ENCODE measurements around the gene MAP1LC3A. TPM values are rescaled to one million over a fixed set of nuclear protein-coding genes. Genes with fewer than 3 reads are reported as not detected.

MAP1LC3A gene
- total RNA-seq, 1 donor from 2014 or later: 42.2 TPM

- no peak for DNase-seq (ENCODE audit: low spot score in 2 of 2, unreplicated experiment in 2 of 2)
- peaks cover 4% of the 10 kb centered on the region for H3K4me1 Mint-ChIP-seq
- H3K27me3 Mint-ChIP-seq (ENCODE audit: low read depth): no peaks in the 10 kb centered on the region
- H3K4me3 Mint-ChIP-seq: no peak overlapping the region
- H3K9me3 Mint-ChIP-seq: no peaks in the 10 kb centered on the region
- no peak for TF ChIP-seq CTCF (IDR thresholded peaks at IDR 0.05; ENCODE audit: unreplicated experiment)
- peaks cover 40% of the 10 kb centered on the region for H3K36me3 Mint-ChIP-seq
- no peak overlapping the region for H3K27ac Mint-ChIP-seq
Observed at GRCh38 chr20:34532320-34532719, 26.2 kb upstream of the MAP1LC3A start.

- Mint-ChIP-seq H3K9me3 (no peaks in the 10 kb centered on the region), H3K4me3 (no peak overlapping the region), H3K4me1 (peaks cover 2% of the 10 kb centered on the region), H3K27ac (no peak overlapping the region), H3K27me3 (ENCODE audit: low read depth) (no peaks in the 10 kb centered on the region), H3K36me3 (peaks cover 40% of the 10 kb centered on the region)
- no peak for TF ChIP-seq CTCF (IDR thresholded peaks at IDR 0.05; ENCODE audit: unreplicated experiment)
- DNase-seq (ENCODE audit: low spot score in 2 of 2, unreplicated experiment in 2 of 2): no peak
Observed at GRCh38 chr20:34532756-34533155, 25.8 kb upstream of the MAP1LC3A start.

DNA sequence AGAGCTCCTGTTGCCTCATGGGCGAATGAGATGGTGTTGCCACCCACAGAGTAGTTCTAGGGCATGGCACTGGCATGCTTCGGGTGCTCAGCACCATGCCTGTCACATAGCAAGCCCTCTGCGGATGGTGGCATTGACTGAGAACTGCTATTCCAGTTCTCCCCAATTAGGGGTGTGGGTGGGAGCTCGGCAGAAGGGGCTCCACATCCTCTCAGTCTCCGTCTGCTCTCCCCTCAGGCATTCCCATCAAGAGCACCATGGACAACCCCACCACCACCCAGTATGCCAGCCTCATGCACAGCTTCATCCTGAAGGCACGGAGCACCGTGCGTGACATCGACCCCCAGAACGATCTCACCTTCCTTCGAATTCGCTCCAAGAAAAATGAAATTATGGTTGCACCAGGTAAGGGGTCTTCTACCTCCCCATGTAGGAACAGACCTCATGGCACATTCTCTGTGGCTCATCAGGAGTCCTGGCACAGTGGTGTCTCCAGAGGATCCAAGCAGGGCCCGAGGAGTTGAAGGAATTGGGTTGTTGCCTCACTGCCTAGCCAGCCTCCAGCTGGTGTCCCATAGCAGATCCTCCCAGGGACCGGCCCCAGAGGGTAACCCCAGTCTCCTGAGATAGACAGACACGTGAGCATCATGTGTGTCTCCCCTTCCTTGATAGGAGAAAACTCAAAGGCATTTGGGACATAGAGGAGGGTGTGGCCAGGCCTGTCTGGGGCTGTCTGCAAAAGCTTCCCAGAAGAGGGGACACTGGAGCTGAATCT, 23.9 kb upstream of the MAP1LC3A start:
- peaks cover 36% of the 10 kb centered on the region for H3K36me3 Mint-ChIP-seq
- H3K4me3 Mint-ChIP-seq: no peak overlapping the region
- no peak overlapping the region for H3K27ac Mint-ChIP-seq
- TF ChIP-seq CTCF (IDR thresholded peaks at IDR 0.05; ENCODE audit: unreplicated experiment): no peak
- DNase-seq (ENCODE audit: low spot score in 2 of 2, unreplicated experiment in 2 of 2): no peak
- H3K9me3 Mint-ChIP-seq: no peaks in the 10 kb centered on the region
- H3K27me3 Mint-ChIP-seq (ENCODE audit: low read depth): no peaks in the 10 kb centered on the region
- H3K4me1 Mint-ChIP-seq: peaks cover 2% of the 10 kb centered on the region

GRCh38 chr20:34535301-34535840, 23.1 kb upstream of the MAP1LC3A start:
- no peaks in the 10 kb centered on the region for H3K27me3 Mint-ChIP-seq (ENCODE audit: low read depth)
- peaks cover 2% of the 10 kb centered on the region for H3K4me1 Mint-ChIP-seq
- H3K9me3 Mint-ChIP-seq: no peaks in the 10 kb centered on the region
- H3K36me3 Mint-ChIP-seq: peaks cover 41% of the 10 kb centered on the region
- no peak for TF ChIP-seq CTCF (IDR thresholded peaks at IDR 0.05; ENCODE audit: unreplicated experiment)
- no peak for DNase-seq (ENCODE audit: low spot score in 2 of 2, unreplicated experiment in 2 of 2)
- H3K4me3 Mint-ChIP-seq: no peak overlapping the region
- H3K27ac Mint-ChIP-seq: no peak overlapping the region

DNA sequence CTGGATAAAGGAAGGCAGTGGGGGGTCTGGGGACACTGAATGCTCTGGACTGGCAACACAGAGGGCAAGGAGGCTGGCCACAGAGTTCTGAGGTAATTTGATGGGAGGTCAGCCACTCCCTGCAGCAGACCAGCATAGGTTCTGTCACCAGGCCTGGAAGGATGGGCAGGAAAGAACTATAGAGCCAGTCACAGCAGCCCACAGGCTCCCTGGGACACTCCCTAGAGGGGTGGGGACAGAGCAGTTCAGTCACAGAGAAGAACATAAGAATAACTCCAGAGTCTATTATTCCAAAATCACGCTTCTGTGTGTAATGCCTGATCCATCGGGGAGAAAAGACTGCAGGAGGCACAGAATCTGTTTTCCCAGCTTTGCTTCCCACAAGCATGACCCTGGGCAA, 22.7 kb upstream of the MAP1LC3A start:
- Mint-ChIP-seq H3K4me3 (no peak overlapping the region), H3K9me3 (no peaks in the 10 kb centered on the region), H3K27me3 (ENCODE audit: low read depth) (no peaks in the 10 kb centered on the region), H3K4me1 (peaks cover 2% of the 10 kb centered on the region), H3K27ac (no peak overlapping the region), H3K36me3 (peaks cover 43% of the 10 kb centered on the region)
- TF ChIP-seq CTCF (IDR thresholded peaks at IDR 0.05; ENCODE audit: unreplicated experiment): no peak
- DNase-seq (ENCODE audit: low spot score in 2 of 2, unreplicated experiment in 2 of 2): no peak
